Measurements from ENCODE around the gene GPC6. TPM values are rescaled to one million over a fixed set of nuclear protein-coding genes. Genes with fewer than 3 reads are reported as not detected.

The GPC6 gene
- polyA plus RNA-seq, 1 of the 3 experiments (the other 2 are of a cell fraction), result 6.7 TPM

- peaks cover 15% of the 10 kb centered on the region for H3F3A ChIP-seq (replicated peaks; ENCODE audit: insufficient read depth)
- no peak overlapping the region for H3K4me2 ChIP-seq
- no peak for TF ChIP-seq JUND (IDR thresholded peaks at IDR 0.05)
- TF ChIP-seq GATA2 (CRISPR knock-in tag; IDR thresholded peaks at IDR 0.05), result no peak
- TF ChIP-seq SMC3 (IDR thresholded peaks at IDR 0.05; ENCODE audit: low read depth, low read length), result no peak
- TF ChIP-seq NRF1 (IDR thresholded peaks at IDR 0.05; ENCODE audit: low read depth, low read length), result no peak
- no peak for TF ChIP-seq SIN3A (IDR thresholded peaks at IDR 0.05; ENCODE audit: borderline replicate concordance, low read depth, low read length)
- no peak for TF ChIP-seq FOXJ3 (CRISPR knock-in tag; IDR thresholded peaks at IDR 0.05)
- TF ChIP-seq FOXM1 (IDR thresholded peaks at IDR 0.05; ENCODE audit: low read depth), result no peak
- no peak for TF ChIP-seq TCF12 (IDR thresholded peaks at IDR 0.05)
- TF ChIP-seq NFIC (IDR thresholded peaks at IDR 0.05; ENCODE audit: borderline replicate concordance), result no peak
- no peak for TF ChIP-seq TEAD4 (IDR thresholded peaks at IDR 0.05; ENCODE audit: borderline replicate concordance, insufficient read depth)
- TF ChIP-seq GABPA (IDR thresholded peaks at IDR 0.05; ENCODE audit: low read depth), result no peak
- no peak for TF ChIP-seq USF2 (IDR thresholded peaks at IDR 0.05; ENCODE audit: borderline replicate concordance, low read depth, low read length)
- no peak for TF ChIP-seq MXI1 (IDR thresholded peaks at IDR 0.05; ENCODE audit: low read depth, low read length)
- TF ChIP-seq POLR2AphosphoS5 (IDR thresholded peaks at IDR 0.05; ENCODE audit: low read depth, low read length), result no peak
- TF ChIP-seq MEF2A (IDR thresholded peaks at IDR 0.05; ENCODE audit: borderline replicate concordance, low read depth), result no peak
- TF ChIP-seq EP300 (IDR thresholded peaks at IDR 0.05; ENCODE audit: borderline replicate concordance in 1 of 2, low read depth in 1 of 2, low read length in 1 of 2), result no peak
- no peak for TF ChIP-seq RCOR1 (IDR thresholded peaks at IDR 0.05; ENCODE audit: low read length)
- no peak for TF ChIP-seq MAX (IDR thresholded peaks at IDR 0.05; ENCODE audit: low read depth)
- H3K79me2 ChIP-seq (ENCODE audit: insufficient read depth), result no peaks in the 10 kb centered on the region
- peaks cover 32 to 45% of the 10 kb centered on the region in 2 experiments for H3K4me1 ChIP-seq (ENCODE audit: control insufficient read depth in 1 of 2, insufficient read depth in 2 of 2, low read depth in 1 of 2, low read length in 1 of 2)
- ChIA-PET CTCF (interaction anchor here (0.6 to 1.7 kb wide), 3 partner anchors 35 to 627 kb away, joined by 3 to 5 read pairs (median 3); no protein-coding TSS in a partner anchor), POLR2A (no interaction called here)
- H3K9me2 ChIP-seq, result no peaks in the 10 kb centered on the region
- H4K20me1 ChIP-seq (ENCODE audit: insufficient read depth), result no peaks in the 10 kb centered on the region
- no peaks in the 10 kb centered on the region for H3K27me3 ChIP-seq (ENCODE audit: insufficient read depth)
- H3K36me3 ChIP-seq (replicated peaks in 1 of 2; ENCODE audit: control insufficient read depth in 1 of 2, insufficient read depth in 2 of 2, low read length in 1 of 2), result no peaks in the 10 kb centered on the region
- no peaks in the 10 kb centered on the region for H3K9me3 ChIP-seq
- no peak overlapping the region for H3K4me3 ChIP-seq (ENCODE audit: low read depth in 2 of 2, low read length in 1 of 2)
- peak overlapping the region in 1 of 2 experiments; percentile 93; a peak in 1 of 4 replicates for H3K27ac ChIP-seq (ENCODE audit: low read depth in 2 of 2, low read length in 1 of 2)
- H2AFZ ChIP-seq (ENCODE audit: low read depth), result no peak overlapping the region
- DNase-seq, result no peak
- WGBS (ENCODE audit: low lambda C conversion rate), result 84% methylated on average over 2 of the region's 2 CpGs
- H3K9ac ChIP-seq, result no peak overlapping the region
These were observed 832.3 kb downstream of the GPC6 start for GRCh38 chr13:94058821-94059360.

- Histone ChIP-seq H3K79me2 (ENCODE audit: insufficient read depth) (no peaks in the 10 kb centered on the region), H3K4me3 (ENCODE audit: low read depth in 2 of 2, low read length in 1 of 2) (no peak overlapping the region), H3F3A (replicated peaks; ENCODE audit: insufficient read depth) (peaks cover 9% of the 10 kb centered on the region), H3K36me3 (replicated peaks in 1 of 2; ENCODE audit: control insufficient read depth in 1 of 2, insufficient read depth in 2 of 2, low read length in 1 of 2) (no peaks in the 10 kb centered on the region), H3K9me2 (no peaks in the 10 kb centered on the region), H3K27ac (ENCODE audit: low read depth in 2 of 2, low read length in 1 of 2) (peak overlapping the region; percentile 33 to 65), H4K20me1 (ENCODE audit: insufficient read depth) (no peaks in the 10 kb centered on the region), H3K9me3 (no peaks in the 10 kb centered on the region), H3K4me1 (ENCODE audit: control insufficient read depth in 1 of 2, insufficient read depth in 2 of 2, low read depth in 1 of 2, low read length in 1 of 2) (peaks cover 27 to 42% of the 10 kb centered on the region in 2 experiments), H3K27me3 (ENCODE audit: insufficient read depth) (no peaks in the 10 kb centered on the region), H3K9ac (no peak overlapping the region), H3K4me2 (peak overlapping the region; percentile 19; the same call in 1 of the 2 replicates), H2AFZ (ENCODE audit: low read depth) (peak overlapping the region; percentile 23; the same call in 1 of the 2 replicates)
- DNase-seq, result no peak
- POLR2A ChIA-PET, result no interaction called here
- CTCF ChIA-PET, result no interaction called here
- WGBS (ENCODE audit: low lambda C conversion rate), result 0% methylated on average over 1 of the region's 1 CpG
- TF ChIP-seq PBX3 (IDR thresholded peaks at IDR 0.05) (peak; percentile 72), YY1 (IDR thresholded peaks at IDR 0.05; ENCODE audit: low read depth) (peak; percentile 29; the same call in 1 of the 2 replicates), SIN3A (IDR thresholded peaks at IDR 0.05; ENCODE audit: borderline replicate concordance, low read depth, low read length) (no peak), MAX (IDR thresholded peaks at IDR 0.05; ENCODE audit: low read depth) (peak; percentile 76), USF1 (IDR thresholded peaks at IDR 0.05; ENCODE audit: borderline replicate concordance, low read depth) (no peak), MXI1 (IDR thresholded peaks at IDR 0.05; ENCODE audit: low read depth, low read length) (no peak), RFX5 (IDR thresholded peaks at IDR 0.05; ENCODE audit: low read length) (no peak), EP300 (IDR thresholded peaks at IDR 0.05; ENCODE audit: borderline replicate concordance in 1 of 2, low read depth in 1 of 2, low read length in 1 of 2) (peak; percentile 42 to 59; a peak in 2 of 4 replicates), TCF12 (IDR thresholded peaks at IDR 0.05) (peak; percentile 74), USF2 (IDR thresholded peaks at IDR 0.05; ENCODE audit: borderline replicate concordance, low read depth, low read length) (no peak), FOSL2 (IDR thresholded peaks at IDR 0.05; ENCODE audit: borderline replicate concordance, low read depth) (0 out of 2 replicates have a peak, but pooled peaks have one; percentile 32), RXRA (IDR thresholded peaks at IDR 0.05; ENCODE audit: borderline replicate concordance, low read depth) (no peak), ELF1 (IDR thresholded peaks at IDR 0.05) (no peak), RAD21 (IDR thresholded peaks at IDR 0.05; ENCODE audit: low read length) (no peak)
These were observed 834.7 kb downstream of the GPC6 start for GRCh38 chr13:94061301-94061700.
